GM19452 (cell line): ENCODE measurements around the gene CAPG.
"Not testable (repeated sequence)": the region's sequence is repeated elsewhere in the genome, so short reads cannot be mapped to it uniquely, and the experiment has no call there.

Experiments
- ATAC-seq: cut with Tn5 transposase; IDR thresholded peaks from one replicate; pipeline ENCODE4 v1.9.1; 2021; ENCODE audit not compliant: unreplicated experiment

CAPG gene

GRCh38 chr2:85398426-85399182 lies 11.6 kb downstream of the CAPG start:
- ATAC-seq, result no peak

DNA sequence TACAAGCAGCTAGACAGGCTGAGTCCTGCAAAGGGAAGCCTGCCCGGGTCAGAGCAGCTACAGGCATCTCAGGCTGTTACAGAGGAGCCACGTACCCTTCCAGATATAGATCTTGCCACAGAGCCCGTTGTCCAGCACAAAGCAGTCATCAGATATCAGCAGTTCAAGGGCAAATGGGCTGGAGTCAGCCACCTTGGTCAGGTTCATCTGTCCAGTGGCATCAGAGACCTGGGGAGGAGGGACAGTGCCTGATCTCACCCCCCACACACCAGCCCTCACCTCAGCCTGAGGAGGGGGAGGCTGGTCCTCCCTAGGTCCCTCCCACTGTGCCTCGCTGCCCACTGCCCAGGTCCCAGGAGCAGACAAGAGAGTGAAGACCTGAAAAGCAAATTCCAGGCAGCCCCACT lies 12.2 kb downstream of the CAPG start:
- ATAC-seq, result no peak

DNA sequence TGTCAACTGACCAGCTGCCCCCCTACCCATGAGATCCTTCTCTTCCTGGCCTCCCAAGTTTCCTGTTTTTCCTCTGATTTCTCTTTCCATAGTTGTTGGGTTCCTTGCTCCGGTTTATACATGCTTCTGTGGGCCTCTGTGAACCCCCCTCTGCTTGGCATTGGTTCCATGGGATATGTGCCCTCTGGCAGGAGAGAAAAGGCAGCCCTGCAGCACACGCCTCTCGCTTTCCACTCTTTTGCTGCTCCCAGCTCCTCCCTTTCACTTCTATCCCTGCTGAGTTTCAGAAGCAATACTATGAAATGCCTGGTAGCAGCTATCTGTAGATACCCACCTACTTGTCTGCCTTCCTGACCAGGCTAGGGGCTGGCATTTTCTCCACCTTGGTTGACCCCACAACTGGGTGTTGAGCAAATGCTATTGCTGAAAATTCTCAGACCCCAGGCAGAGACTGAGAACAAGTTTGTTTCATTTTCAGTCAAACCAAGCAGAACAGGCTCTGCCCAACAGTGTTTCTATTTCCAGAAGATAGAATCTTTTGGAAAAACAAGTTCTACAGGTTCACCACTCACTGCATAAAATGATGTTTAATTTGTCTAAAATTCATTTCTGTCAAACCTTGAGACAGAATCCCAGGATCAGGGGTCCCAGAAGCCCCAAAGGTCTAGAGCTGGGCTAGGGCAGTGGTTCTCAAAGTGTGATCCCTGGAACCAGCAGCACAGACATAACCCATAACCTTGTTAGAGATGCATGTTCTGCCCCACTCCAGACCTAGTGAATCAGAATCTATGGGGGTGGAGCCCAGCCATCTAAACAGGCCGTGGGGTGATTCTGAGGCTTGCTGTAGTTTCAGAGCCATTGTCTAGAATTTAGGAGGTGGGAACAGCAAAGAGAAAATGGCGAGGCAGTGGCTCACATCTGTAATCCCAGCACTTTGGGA lies 13.4 kb downstream of the CAPG start:
- no peak for ATAC-seq

DNA sequence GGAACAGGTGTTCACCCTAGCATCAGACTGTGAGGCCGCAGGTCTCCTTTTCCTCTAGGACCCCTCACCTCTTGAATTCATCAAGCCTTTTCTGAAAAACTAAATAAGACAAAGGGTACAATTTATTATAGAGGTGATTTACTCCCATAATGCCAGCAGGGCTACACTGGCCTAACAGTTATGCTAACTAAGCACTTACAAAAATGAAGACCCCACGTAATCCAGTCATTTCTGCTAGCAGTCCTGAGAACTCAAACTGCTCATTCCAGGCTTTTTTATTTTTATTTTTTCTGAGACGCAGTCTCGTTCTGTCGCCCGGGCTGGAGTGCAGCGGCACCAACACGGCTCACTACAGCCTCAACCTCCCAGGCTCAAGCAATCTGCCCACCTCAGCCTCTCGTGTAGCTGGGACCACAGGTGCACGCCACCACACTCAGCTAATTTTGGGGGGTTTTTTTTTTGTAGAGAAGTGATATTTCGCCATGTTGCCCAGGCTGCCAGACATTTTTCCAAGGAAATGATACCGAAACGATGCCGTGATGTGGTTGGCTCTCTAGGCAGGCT lies 14.2 kb downstream of the CAPG start:
- no peak for ATAC-seq

DNA sequence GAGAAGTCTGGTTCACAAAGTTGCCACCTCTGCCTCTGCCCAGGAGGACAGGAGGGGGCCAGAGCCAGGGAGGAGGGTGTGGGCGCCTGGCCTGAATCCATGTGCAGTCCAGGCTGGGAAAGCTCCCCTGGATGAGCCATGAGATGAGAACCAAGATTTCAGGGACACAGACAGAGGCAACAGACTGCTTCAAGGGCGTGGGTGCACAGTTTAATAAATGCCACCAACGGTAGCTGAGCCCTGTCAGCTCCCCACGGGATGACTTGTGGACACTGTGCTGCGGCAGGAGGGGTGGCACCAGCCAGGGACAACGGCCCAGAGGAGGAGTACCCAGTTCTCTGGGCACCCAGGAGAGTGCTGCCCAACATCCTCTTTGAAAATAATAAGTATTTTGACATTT lies 15.2 kb downstream of the CAPG start:
- no peak for ATAC-seq

DNA sequence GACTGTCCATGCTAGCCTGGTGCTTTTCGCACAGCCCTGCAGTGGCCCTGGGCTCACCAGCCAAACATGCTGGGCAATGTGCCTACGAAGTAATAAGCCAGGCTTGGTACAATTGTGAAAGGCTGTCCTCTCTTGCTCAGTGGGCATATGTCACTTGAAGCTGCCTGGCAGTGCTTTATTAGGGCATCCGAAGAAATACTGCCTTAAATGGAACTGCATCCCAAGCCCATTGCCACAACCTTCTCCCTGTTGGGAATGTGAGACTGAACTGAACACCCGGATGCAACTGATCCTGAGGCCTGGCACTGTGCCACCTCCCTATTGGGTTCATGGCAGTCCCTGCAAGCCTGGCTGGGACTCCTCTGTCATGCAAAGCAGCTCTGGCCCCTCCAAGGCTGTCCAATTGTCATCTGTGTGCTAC lies 15.9 kb downstream of the CAPG start:
- no peak for ATAC-seq

GRCh38 chr2:85393836-85394235 lies 16.3 kb downstream of the CAPG start:
- ATAC-seq, result no peak

DNA sequence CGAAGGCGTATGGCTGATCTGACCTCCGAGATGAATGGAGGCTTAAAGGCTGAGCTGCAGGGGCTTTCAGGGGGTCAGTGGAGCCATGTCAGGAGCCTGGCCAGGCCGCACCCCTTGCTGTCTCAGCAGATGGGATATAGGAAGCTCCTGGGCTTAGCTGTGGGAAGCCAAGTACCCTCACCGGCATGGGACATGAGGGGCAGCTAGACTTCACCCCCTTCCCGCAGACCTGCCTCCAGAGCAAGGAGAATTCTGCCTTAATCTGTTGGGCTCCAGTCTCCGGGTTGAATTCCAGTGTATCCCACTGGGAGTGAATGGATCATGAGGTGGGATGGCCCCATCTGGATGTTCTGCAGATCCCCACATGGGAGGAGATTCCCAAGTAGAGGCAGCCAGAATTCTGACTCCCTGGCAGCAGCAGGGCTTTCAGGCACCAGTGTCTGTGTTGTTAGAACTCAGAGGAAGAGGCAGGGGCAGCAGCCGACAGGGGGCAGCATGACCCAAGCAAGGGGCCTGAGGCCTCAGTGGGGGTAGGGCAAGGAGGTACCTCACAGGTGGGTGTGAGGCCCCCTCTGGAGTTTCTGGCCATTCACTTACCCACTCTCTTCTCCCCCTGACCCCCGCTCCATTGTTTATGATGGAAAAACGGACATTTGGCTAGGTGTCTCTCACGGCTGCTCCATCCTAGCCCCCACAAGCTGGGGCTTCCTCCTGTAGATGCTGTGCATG lies 19.1 kb downstream of the CAPG start:
- no peak for ATAC-seq

GRCh38 chr2:85388878-85389538 lies 21.2 kb downstream of the CAPG start:
- ATAC-seq, result no peak

GRCh38 chr2:85387754-85388153 lies 22.4 kb downstream of the CAPG start:
- ATAC-seq, result no peak

DNA sequence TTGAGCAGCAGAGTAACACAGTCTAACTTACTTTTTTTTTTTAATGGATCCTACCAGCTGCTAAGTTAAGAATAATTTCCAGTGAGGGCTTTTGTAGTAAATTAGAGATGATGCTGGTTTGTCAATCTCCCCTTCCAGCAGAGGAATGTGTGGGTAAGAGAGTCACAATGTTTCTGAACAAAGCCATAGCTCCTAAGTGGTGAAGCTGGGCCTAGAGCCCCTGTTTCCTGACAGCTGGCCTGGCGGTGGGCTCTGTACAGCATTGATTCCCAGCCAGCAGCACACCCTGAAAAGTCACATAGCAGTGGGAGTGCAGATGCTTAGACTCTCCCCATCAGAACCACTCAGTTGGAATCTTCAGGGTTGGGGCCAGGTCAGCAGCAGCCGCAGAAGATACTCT lies 24.4 kb downstream of the CAPG start:
- ATAC-seq, result no peak

DNA sequence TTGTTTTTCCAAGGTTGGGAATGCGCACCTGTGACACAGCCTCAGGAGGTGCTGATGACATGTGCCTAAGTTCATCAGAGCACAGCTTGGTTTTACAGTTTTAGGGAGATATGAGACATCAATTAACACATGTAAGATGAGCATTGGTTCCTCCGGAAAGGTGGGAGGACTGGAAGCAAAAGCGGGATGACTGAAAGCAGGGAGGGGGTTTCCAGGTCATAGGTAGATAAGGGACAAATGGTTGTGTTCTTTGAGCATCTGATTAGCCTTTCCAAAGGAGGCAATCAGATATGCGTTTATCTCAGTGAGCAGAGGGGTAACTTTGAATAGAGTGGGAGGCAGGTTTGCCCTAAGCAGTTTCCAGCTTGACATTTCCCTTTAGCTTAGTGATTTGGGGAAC lies 26.3 kb downstream of the CAPG start:
- ATAC-seq, result no peak

GRCh38 chr2:85383151-85383550 lies 27.0 kb downstream of the CAPG start:
- not testable (repeated sequence) for ATAC-seq

DNA sequence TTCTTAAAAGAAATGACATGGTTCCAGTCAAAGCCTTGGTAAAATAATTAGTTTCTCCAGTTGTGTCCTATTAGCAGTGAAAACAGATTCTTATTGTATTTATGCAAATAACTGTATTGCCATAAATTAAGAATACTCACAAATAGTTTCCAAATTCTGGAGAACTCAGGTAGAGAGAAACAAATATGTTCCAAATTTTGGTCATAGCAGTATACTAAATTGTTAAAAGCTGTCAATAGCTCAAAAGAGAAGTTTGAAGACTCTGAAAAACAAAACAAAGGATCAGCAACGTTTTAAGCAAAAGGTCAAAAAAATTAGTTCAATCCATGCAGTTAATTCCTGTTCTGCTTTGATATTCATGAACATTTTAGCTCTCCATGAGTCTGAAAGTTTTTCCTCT lies 30.1 kb downstream of the CAPG start:
- ATAC-seq, result no peak

DNA sequence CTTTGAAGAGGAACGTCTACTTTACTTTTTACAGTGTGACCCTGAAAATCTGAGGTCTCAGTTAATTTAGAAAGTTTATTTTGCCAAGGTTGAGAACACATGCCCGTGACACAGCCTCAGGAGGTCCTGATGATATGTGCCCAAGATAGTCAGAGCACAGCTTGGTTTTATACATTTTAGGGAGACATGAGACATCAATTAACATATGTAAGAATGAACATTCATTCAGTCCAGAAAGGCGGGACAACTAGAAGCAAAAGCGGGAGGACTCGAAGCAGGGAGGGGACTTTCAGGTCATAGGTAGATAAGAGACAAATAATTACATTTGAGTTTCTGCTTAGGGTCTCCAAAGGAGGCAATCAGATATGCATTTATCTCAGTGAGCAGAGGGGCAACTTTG lies 31.9 kb downstream of the CAPG start:
- ATAC-seq, result no peak

- ATAC-seq, result no peak
These were observed 33.1 kb downstream of the CAPG start for GRCh38 chr2:85377083-85377482.

DNA sequence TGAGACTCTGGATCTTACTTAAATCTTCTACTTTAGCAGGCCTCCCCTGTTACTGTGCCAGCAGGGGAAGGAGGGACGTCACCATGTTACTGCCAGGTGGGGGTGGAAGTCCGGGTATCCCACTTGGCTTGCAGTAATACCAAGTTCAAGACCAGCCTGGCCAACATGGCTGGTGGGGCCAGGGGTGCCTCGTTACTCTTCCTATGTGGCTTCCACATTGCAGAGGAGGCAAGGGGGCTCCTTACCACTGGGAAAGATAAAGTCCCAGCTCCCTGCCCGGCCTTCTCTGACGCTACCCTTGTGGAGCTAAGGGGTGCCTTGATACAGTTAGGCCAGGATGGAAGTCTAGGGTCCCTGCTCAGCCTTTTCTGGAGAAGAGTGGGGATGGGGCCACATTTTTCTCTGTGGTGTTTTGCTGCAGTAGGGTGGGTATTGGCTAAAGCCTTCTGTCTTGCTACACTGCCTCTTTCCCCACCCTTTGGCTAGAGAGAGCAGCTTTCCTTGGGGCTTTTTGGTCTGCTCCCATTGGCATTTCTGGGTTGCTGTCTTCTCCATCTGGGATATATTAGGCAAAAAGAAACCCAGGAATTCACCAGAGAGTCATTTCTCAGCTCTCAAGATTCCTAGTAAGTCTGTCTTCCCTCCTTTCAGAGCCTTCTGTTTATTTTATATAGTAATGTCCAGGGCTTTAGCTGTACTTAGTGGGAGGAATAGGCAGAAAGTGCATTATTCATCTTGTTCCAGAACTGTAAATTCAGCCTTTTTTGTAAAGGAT lies 33.7 kb downstream of the CAPG start:
- no peak for ATAC-seq

- ATAC-seq, result no peak
These were observed 39.1 kb downstream of the CAPG start for GRCh38 chr2:85371045-85371444.

DNA sequence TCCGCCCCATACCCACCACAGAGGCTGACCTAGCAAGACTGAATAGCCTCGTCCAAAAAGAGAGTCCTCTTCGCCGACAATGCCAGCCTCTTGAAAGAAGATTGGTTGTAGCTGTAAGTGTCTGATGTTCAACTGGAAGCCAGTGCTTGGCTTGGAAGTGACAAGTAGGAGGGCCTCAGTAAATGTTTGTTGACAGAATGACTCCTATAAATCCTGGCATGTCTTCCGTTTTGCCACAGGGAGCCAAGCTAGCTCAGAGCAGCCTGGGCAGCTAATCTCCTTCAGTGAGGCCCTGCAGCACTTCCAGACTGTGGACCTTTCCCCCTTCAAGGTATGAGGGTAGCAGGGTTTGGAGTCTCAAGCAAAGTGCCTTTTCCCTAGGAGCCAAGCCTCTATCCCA lies 40.7 kb downstream of the CAPG start:
- ATAC-seq, result no peak

- no peak for ATAC-seq
These were observed 41.2 kb downstream of the CAPG start for GRCh38 chr2:85368921-85369320.
